HG03039 (cell line): Measurements from ENCODE around the gene ITIH5.
"Not testable (repeated sequence)": the region's sequence is repeated elsewhere in the genome, so short reads cannot be mapped to it uniquely, and the experiment has no call there.

ENCODE experiments used
- ATAC-seq: cut with Tn5 transposase; IDR thresholded peaks from one replicate; pipeline ENCODE4 v1.9.1; 2021; ENCODE audit warnings: mild to moderate bottlenecking, moderate library complexity; ENCODE audit not compliant: unreplicated experiment

ITIH5 gene

GRCh38 chr10:7666253-7667023 lies at the start of gene ITIH5:
Gene ITIH5, minus strand, starts transcription at chr10:7666966. Its CDS starts 74 bp downstream, at chr10:7666892.
- no peak for ATAC-seq

DNA sequence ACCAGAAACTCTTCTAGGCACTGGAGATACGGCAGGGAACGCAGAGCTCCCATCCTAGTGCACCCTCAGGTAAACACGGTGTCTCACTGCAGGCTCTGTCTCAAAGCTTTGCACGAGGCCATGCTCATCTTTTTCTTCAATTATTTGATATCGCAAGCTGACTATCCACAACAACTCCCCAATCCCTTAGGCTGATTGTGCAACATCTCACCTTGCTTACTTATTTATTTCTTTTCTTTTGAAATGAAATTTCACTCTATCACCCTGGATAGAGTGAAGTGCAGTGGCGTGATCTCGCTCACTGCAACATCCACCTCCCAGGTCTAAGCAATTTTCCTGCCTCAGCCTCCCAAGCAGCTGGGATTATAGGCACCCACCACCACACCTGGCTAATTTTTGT lies 48.7 kb upstream of the ITIH5 start:
- ATAC-seq, result no peak

- not testable (repeated sequence) for ATAC-seq
These were observed 44.3 kb upstream of the ITIH5 start for GRCh38 chr10:7711075-7711474.

GRCh38 chr10:7710446-7710845 lies 43.7 kb upstream of the ITIH5 start:
- no peak for ATAC-seq

DNA sequence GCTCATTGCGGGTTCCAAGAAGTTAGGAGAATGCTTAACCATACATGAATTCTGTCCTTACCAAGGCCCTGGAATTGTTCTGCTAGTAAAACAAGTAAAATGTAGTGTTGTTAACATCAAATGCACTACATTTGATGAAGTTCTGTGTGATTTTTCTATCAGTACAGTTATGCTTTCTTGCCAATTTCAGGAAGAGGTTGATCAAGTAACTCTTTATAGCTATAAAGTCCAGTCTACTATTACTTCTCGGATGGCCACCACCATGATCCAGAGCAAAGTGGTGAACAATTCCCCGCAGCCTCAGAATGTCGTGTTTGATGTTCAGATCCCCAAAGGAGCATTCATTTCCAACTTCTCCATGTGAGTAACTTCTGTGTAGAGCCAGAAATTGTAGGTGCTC lies 42.1 kb upstream of the ITIH5 start:
- ATAC-seq, result no peak

GRCh38 chr10:7707858-7708622 lies 41.3 kb upstream of the ITIH5 start:
- ATAC-seq, result no peak

GRCh38 chr10:7707102-7707501 lies 40.3 kb upstream of the ITIH5 start:
- ATAC-seq, result no peak

DNA sequence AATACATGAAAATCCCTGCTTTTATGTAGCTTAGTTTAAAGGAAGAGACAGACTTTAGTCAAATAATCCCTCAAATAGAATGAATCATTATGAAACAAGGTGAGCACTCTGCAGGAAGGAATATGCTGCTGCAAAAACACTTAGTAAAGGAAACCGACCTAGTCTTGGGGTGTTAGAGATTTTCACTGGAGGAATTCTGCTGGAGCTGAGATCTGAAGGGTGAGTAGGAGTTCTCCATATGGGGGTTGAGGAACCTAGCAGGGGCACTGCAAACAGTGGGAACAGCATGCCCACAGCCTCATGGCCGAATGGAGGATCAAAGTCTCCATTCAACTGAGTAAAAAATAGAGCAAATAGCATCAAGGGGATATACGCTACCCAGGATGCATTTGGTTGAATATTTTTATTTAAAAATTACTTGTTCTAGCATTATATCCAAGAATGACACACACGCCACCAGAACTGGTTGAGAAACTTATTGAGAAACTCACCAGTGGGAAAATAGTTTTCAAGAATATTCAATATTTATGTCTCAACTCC lies 39.8 kb upstream of the ITIH5 start:
- ATAC-seq, result no peak

DNA sequence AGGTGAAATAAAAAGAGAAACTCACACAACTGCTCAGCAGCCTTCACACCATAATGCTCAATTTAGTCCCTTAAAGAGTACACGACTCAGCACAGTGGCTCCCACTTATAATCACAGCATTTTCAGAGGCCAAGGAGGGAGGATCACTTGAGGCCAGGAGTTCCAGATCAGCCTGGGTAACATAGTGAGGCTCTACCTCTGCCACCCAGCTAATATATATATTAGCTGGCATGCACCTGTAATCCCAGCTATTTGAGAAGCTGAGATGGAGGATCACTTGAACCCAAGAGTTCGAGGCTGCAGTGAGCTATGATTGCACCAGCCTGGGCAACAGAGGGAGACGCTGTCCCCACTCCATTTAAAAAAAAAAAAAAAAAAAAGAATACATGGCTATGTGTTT lies 38.6 kb upstream of the ITIH5 start:
- no peak for ATAC-seq

DNA sequence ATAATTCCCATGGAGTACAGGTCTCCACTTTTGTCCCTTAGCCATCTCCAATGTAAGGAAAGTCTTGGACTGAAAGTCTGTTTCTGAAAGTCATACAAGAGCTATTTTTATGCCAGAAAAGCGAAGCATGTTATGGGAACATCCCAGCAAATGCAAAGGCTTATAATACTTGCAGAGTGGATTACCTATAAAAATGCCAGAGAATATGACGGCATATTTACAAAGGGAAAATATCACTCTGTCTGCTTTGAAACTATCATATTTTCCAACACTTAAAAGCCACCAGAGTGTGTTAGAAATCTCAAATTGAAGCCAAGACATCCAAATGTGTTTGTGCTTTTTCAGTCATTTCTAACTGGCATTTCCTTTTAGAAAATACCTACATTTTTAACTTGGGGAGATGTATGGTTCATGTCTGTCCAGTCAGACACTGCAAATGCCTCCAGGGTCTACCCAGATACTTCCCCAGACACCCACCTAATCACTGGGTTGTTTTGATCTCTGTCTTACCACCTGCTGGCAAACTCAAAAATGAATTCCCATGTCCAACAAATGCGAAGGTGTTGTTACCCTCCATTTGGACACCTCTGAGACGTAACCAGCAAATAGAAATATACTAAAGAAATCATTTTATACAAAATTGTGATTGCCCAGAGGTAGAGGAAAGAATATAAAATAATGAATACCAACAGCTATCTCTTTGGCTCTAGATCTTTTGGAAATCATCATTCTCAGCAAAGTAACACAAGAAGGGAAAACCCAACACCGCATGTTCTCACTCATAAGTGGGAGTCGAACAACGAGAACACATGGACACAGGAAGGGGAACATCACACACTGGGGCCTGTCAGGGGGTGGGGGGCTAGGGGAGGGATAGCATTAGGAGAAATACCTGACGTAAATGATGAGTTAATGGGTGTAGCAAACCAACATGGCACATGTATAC lies 37.6 kb upstream of the ITIH5 start:
- ATAC-seq, result no peak

- no peak for ATAC-seq
These were observed 36.4 kb upstream of the ITIH5 start, which contains the start of gene ITIH2 for GRCh38 chr10:7703140-7703539. Gene ITIH2, plus strand, starts transcription at chr10:7703316. Its CDS starts 119 bp downstream, at chr10:7703435.

GRCh38 chr10:7702288-7702812 lies 35.6 kb upstream of the ITIH5 start:
- ATAC-seq, result no peak

DNA sequence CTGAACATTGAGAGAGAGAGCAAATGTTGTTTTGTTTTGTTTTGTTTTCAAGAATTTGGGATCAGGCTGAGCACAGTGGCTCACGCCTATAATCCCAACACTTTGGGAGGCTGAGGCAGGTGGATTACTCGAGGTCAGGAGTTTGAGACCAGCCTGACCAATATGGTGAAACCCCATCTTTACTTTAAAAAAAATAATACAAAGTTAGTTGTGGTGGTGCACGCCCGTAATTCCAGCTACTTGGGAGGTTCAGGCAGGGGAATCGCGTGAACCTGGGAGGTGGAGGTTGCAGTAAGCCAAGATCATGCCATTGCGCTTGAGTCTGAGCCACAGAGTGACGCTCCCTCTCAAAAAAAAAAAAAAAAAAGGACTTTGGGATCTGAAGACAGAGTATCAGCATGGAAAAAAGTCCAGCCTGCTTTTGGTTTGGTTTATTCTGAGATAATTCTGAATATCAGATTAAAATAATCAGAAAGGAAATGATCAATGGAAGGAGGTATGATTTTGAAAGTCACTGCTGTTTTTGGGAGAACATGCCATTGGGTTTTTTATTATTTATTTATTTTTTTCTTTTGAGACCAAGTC lies 34.5 kb upstream of the ITIH5 start:
- no peak for ATAC-seq

DNA sequence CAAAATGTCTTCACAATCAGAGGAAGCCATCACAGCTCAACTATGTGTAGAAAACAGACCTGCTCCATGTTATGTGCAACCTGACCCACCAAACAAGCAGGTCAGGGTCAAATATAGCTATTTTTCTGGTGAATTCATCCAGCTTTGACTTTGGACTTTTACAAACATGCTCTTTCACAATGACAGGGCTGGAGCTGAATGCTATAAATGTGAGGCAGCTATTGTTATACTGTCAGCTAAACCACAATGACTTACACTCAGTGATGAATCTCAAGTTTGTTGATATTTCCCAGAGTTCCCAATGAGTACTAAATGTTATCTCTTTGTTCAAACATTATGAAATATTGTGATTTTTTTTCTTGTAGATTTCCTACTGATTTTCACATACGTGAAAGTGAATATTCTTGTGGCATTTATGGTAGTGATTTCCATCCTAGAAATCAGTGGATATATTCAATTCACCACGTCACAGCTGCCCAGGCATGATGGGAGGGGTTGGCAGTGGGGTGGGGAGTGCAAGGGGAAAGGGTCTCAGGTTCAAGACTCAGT lies 33.9 kb upstream of the ITIH5 start:
- no peak for ATAC-seq

GRCh38 chr10:7697426-7697825 lies 30.7 kb upstream of the ITIH5 start:
- no peak for ATAC-seq

GRCh38 chr10:7696545-7696944 lies 29.8 kb upstream of the ITIH5 start:
- ATAC-seq, result no peak

- not testable (repeated sequence) for ATAC-seq
These were observed 26.4 kb upstream of the ITIH5 start for GRCh38 chr10:7693194-7693593.

- ATAC-seq, result not testable (repeated sequence)
These were observed 25.6 kb upstream of the ITIH5 start for GRCh38 chr10:7692368-7692767.

DNA sequence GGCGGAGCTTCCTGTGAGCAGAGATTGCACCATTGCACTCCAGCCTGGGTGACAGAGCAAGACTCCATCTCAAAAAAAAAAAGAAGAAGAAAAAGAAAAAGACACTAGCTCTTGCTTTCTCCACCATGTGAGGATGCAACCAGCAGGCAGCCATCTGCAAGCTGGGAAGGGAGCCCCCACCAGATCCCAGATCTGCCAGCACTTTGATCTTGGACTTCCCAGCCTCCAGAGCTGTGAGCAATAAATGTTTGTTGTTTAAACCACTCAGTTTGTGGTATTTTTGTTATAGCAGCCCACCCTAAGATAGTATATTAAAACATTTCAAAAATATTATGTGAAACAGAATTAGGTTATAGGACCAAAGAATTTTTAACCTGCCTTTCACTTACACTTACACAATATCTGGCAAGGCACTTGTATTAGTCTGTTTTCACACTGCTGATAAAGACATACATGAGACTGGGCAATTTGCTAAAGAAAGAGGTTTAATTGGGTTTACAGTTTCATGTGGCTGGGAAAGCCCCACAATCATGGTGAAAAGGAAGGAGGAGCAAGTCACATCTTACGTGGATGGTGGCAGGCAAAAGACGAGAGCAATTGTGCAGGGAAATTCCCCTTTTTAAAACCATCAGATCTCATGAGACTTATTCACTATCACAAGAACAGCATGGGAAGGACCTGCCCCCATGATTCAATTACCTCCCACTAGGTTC lies 24.3 kb upstream of the ITIH5 start:
- ATAC-seq, result not testable (repeated sequence)
